Upper lobe of right lung (tissue), 1 donor: Measurements from ENCODE around the gene RANBP10. TPM values are rescaled to one million over a fixed set of nuclear protein-coding genes. Genes with fewer than 3 reads are reported as not detected.

ENCODE experiments used
- ATAC-seq: fragments of 200-7000 bp; cut with Tn5 transposase; one replicate; pipeline ENCODE4 v1.9.1; 2020; ENCODE audit warnings: mild to moderate bottlenecking, moderate library complexity
- DNase-seq: peaks from one replicate; pipeline ENCODE4 v3.0.0-alpha.2; 2020
- H3K27ac ChIP-seq: fragments of 200-600 bp; one replicate; pipeline ENCODE4 v1.8.0; 2022
- H3K27me3 ChIP-seq: fragments of 200-600 bp; one replicate; pipeline ENCODE4 v1.8.0; 2022; ENCODE audit warnings: mild to moderate bottlenecking
- H3K36me3 ChIP-seq: fragments of 200-600 bp; one replicate; pipeline ENCODE4 v1.8.0; 2022
- H3K4me1 ChIP-seq: fragments of 200-600 bp; one replicate; pipeline ENCODE4 v1.8.0; 2022
- H3K4me3 ChIP-seq: fragments of 200-600 bp; one replicate; pipeline ENCODE4 v1.8.0; 2022; ENCODE audit warnings: mild to moderate bottlenecking
- H3K9me3 ChIP-seq: fragments of 200-600 bp; one replicate; pipeline ENCODE4 v1.8.0; 2022
- CTCF ChIP-seq: fragments of 200-600 bp; IDR thresholded peaks from one replicate; pipeline ENCODE4 v1.8.0; 2022; ENCODE audit warnings: antibody characterized with exemption
- intact Hi-C: fragments of 100-400 bp; cut with DNase I; formaldehyde crosslinking; loops from one replicate; pipeline ENCODE4 v1.11.0; 2022
- total RNA-seq: library from RNA; stranded (reverse); fragmentation: NEBNext Ultra II Directional; extraction: Animal tissue kit (Norgen Biotek cat#: 25700); gene quantifications from one replicate; pipeline ENCODE4 v1.2.1, GENCODE V29; 2021
- donor health status: DM: no; HTN: yes; CAD: no; lungs with severe emphysema.

Gene RANBP10
- total RNA-seq, 1 donor from 2014 or later, result 19.2 TPM

GRCh38 chr16:67707210-67707609 lies 99.2 kb downstream of the RANBP10 start:
- H3K36me3 ChIP-seq, result no peaks in the 10 kb centered on the region
- H3K9me3 ChIP-seq, result no peaks in the 10 kb centered on the region
- ATAC-seq (no peak), DNase-seq (no peak)
- intact Hi-C loops, result no loop called here
- H3K27me3 ChIP-seq, result no peaks in the 10 kb centered on the region
- no peak overlapping the region for H3K27ac ChIP-seq
- peaks cover 4% of the 10 kb centered on the region for H3K4me1 ChIP-seq
- TF ChIP-seq CTCF, result no peak
- H3K4me3 ChIP-seq, result no peak overlapping the region

GRCh38 chr16:67704110-67704509 lies 102.2 kb downstream of the RANBP10 start:
- no peak overlapping the region for H3K27ac ChIP-seq
- peaks cover 4% of the 10 kb centered on the region for H3K4me1 ChIP-seq
- no peaks in the 10 kb centered on the region for H3K27me3 ChIP-seq
- ATAC-seq, result no peak
- intact Hi-C loops, result no loop called here
- TF ChIP-seq CTCF, result no peak
- H3K4me3 ChIP-seq, result no peak overlapping the region
- H3K9me3 ChIP-seq, result no peaks in the 10 kb centered on the region
- no peaks in the 10 kb centered on the region for H3K36me3 ChIP-seq
- no peak for DNase-seq

- intact Hi-C loops, result no loop called here
- H3K36me3 ChIP-seq, result no peaks in the 10 kb centered on the region
- H3K4me1 ChIP-seq, result peaks cover 4% of the 10 kb centered on the region
- no peak overlapping the region for H3K27ac ChIP-seq
- no peak for ATAC-seq
- no peaks in the 10 kb centered on the region for H3K9me3 ChIP-seq
- TF ChIP-seq CTCF, result no peak
- DNase-seq, result no peak
- H3K27me3 ChIP-seq, result no peaks in the 10 kb centered on the region
- no peak overlapping the region for H3K4me3 ChIP-seq
Observed at GRCh38 chr16:67703626-67704025, 102.7 kb downstream of the RANBP10 start.

- H3K9me3 ChIP-seq, result no peaks in the 10 kb centered on the region
- H3K4me3 ChIP-seq, result no peak overlapping the region
- no peak for ATAC-seq
- intact Hi-C loops, result no loop called here
- H3K36me3 ChIP-seq, result no peaks in the 10 kb centered on the region
- H3K4me1 ChIP-seq, result no peaks in the 10 kb centered on the region
- TF ChIP-seq CTCF, result no peak
- H3K27ac ChIP-seq, result no peak overlapping the region
- DNase-seq, result no peak
- H3K27me3 ChIP-seq, result no peaks in the 10 kb centered on the region
Observed at GRCh38 chr16:67702130-67702529, 104.2 kb downstream of the RANBP10 start.

- intact Hi-C loops, result no loop called here
- no peaks in the 10 kb centered on the region for H3K9me3 ChIP-seq
- no peak overlapping the region for H3K27ac ChIP-seq
- H3K36me3 ChIP-seq, result no peaks in the 10 kb centered on the region
- no peaks in the 10 kb centered on the region for H3K27me3 ChIP-seq
- no peaks in the 10 kb centered on the region for H3K4me1 ChIP-seq
- DNase-seq, result no peak
- TF ChIP-seq CTCF, result no peak
- H3K4me3 ChIP-seq, result no peak overlapping the region
- ATAC-seq, result no peak
Observed at GRCh38 chr16:67701420-67701819, 104.9 kb downstream of the RANBP10 start.

- ATAC-seq, result no peak
- Histone ChIP-seq H3K4me3 (no peak overlapping the region), H3K4me1 (no peaks in the 10 kb centered on the region), H3K27ac (no peak overlapping the region), H3K27me3 (no peaks in the 10 kb centered on the region), H3K36me3 (no peaks in the 10 kb centered on the region), H3K9me3 (no peaks in the 10 kb centered on the region)
- no peak for DNase-seq
- no peak for TF ChIP-seq CTCF
- intact Hi-C loops, result no loop called here
Observed at GRCh38 chr16:67699265-67699664, 107.1 kb downstream of the RANBP10 start.
